PC-3 (cell line): Measurements from ENCODE around the gene EXD3. TPM values are rescaled to one million over a fixed set of nuclear protein-coding genes. Genes with fewer than 3 reads are reported as not detected.

Experiments used
- ATAC-seq: fragments of 200-7000 bp; cut with Tn5 transposase; 2 replicates; pipeline ENCODE4 v1.9.1; 2020; ENCODE audit warnings: mild to moderate bottlenecking, moderate library complexity
- BruUV-seq: library from RNA; stranded (reverse); fragments of 400-500 nt; replicated peaks from 2 replicates; lab custom pipeline; 2021; lab: Mats Ljungman, UMichigan
- CTCF ChIA-PET: fragments of 300-600 bp; sonication (Branson Sonifier 250); formaldehyde crosslinking; loops from one replicate; lab custom pipeline; 2022; ENCODE audit warnings: antibody characterized with exemption; lab: Charles Lee
- POLR2A ChIA-PET: fragments of 300-600 bp; sonication (Branson Sonifier 250); formaldehyde crosslinking; loops from one replicate; lab custom pipeline; 2022; ENCODE audit warnings: antibody characterized with exemption; ENCODE audit not compliant: unreplicated experiment; lab: Charles Lee
- DNase-seq: peaks from one replicate; pipeline ENCODE4 v3.0.0-alpha.2; 2015
- H2AFZ ChIP-seq: fragments of 300-600 bp; sonication (generic); 2 replicates; pipeline ENCODE4 v1.6.0; 2016; ENCODE audit warnings: antibody characterized with exemption, low read length
- H3F3A ChIP-seq: fragments of 300-600 bp; sonication (generic); one replicate; pipeline ENCODE4 v1.6.0; 2017; ENCODE audit warnings: antibody characterized with exemption, low read length, control low read depth, mild to moderate bottlenecking; ENCODE audit not compliant: unreplicated experiment
- H3K27ac ChIP-seq: fragments of 300-600 bp; sonication (generic); 2 replicates; pipeline ENCODE4 v1.5.1; 2016; ENCODE audit warnings: mild to moderate bottlenecking, low read length
- H3K27me3 ChIP-seq: fragments of 300-600 bp; sonication (generic); 2 replicates; pipeline ENCODE4 v1.6.1; 2016; ENCODE audit warnings: low read length, mixed read lengths
- H3K36me3 ChIP-seq: fragments of 300-600 bp; sonication (generic); 2 replicates; pipeline ENCODE4 v1.6.1; 2016; ENCODE audit warnings: low read depth, mixed run types, low read length, mixed read lengths
- H3K4me1 ChIP-seq: fragments of 300-600 bp; sonication (generic); 2 replicates; pipeline ENCODE4 v1.5.1; 2016; ENCODE audit warnings: low read length; ENCODE audit not compliant: insufficient read depth
- H3K4me2 ChIP-seq: fragments of 300-600 bp; sonication (generic); 2 replicates; pipeline ENCODE4 v1.6.0; 2016; ENCODE audit warnings: low read length
- H3K4me3 ChIP-seq: fragments of 300-600 bp; sonication (generic); 2 replicates; pipeline ENCODE4 v1.5.1; 2016; ENCODE audit warnings: mild to moderate bottlenecking, low read length, mixed read lengths
- H3K79me2 ChIP-seq: fragments of 300-600 bp; sonication (generic); 2 replicates; pipeline ENCODE4 v1.6.1; 2017; ENCODE audit warnings: low read length, mixed read lengths
- H3K9ac ChIP-seq: fragments of 300-600 bp; sonication (generic); 2 replicates; pipeline ENCODE4 v1.6.0; 2016; ENCODE audit warnings: mild to moderate bottlenecking, low read length
- H3K9me2 ChIP-seq: fragments of 300-600 bp; sonication (generic); replicated peaks from 2 replicates; pipeline ENCODE4 v1.6.1; 2016; ENCODE audit warnings: mixed run types, low read length, mixed read lengths
- H3K9me3 ChIP-seq: fragments of 300-600 bp; sonication (generic); 2 replicates; pipeline ENCODE4 v1.6.1; 2016; ENCODE audit warnings: low read length, mixed read lengths
- H4K20me1 ChIP-seq: fragments of 300-600 bp; sonication (generic); 2 replicates; pipeline ENCODE4 v1.6.1; 2016; ENCODE audit warnings: low read length, mixed read lengths
- EZH2 ChIP-seq: fragments of 300-600 bp; sonication (generic); IDR thresholded peaks from one replicate; pipeline ENCODE4 v1.6.1; 2017; ENCODE audit warnings: antibody characterized with exemption, mild to moderate bottlenecking, low read length; ENCODE audit not compliant: unreplicated experiment
- EZH2phosphoT487 ChIP-seq: fragments of 300-600 bp; sonication (generic); IDR thresholded peaks from 2 replicates; pipeline ENCODE4 v1.6.1; 2018; ENCODE audit warnings: mild to moderate bottlenecking, antibody characterized with exemption, low read length, borderline replicate concordance
- intact Hi-C: fragments of 100-400 bp; cut with micrococcal nuclease; formaldehyde crosslinking; loops from 2 replicates; pipeline ENCODE4 v1.9.0; 2023
- total RNA-seq: library from RNA; depleted of rRNA; stranded (reverse); fragments of >200 nt; gene quantifications from 2 replicates; pipeline ENCODE4 v1.2.3, GENCODE V29; 2014
- TF ChIP-seq, protein P1 (sequence below): fragments of 300-600 bp; sonication (generic); conservative IDR thresholded peaks from 2 replicates; pipeline ENCODE4 v1.5.1; 2017; ENCODE audit warnings: antibody characterized with exemption, low read depth, mild to moderate bottlenecking, low read length

Gene EXD3
- total RNA-seq, 1 experiment from 2014 or later: 1.9 TPM

DNA sequence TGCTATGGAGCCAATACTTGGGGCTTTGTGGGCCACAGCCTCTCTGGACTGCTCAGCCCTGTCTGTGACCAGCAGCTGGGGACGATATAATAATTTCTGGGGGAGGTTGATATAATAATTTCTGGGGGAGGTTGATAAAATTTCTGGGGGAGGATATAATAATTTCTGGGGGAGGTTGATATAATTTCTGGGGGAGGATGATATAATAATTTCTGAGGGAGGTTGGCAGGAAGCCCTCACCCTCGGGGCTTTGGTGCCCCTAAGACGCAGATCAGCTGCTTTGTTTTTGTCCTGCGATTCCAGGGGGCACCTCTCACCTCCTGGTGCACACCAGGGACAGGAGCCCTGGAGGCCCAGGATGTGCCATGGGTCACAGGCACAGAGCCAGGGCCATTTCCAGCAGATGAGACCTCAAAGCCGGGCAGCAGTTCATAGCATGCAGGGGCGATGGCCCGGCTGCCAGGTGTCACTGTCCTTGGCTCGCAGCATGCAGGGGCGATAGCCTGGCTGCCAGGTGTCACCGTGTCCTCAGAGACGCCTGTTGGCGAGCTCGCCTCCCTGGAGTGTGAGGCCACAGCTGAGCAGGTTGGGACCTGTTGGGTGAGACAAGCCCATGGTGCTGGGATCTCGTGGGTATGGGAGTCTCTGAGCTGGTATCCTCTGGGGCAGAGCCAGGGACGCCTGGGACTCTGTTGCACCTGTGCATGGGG is 149.2 kb downstream of the EXD3 start:
- no peaks in the 10 kb centered on the region for H3F3A ChIP-seq
- ATAC-seq (no peak), DNase-seq (no peak)
- BruUV-seq: no TSS peak
- no peak overlapping the region for H3K4me3 ChIP-seq
- H3K9me2 ChIP-seq: no peaks in the 10 kb centered on the region
- peaks cover 9% of the 10 kb centered on the region for H3K79me2 ChIP-seq
- peaks cover 17% of the 10 kb centered on the region for H3K4me1 ChIP-seq
- H3K27me3 ChIP-seq: no peaks in the 10 kb centered on the region
- no peaks in the 10 kb centered on the region for H3K9me3 ChIP-seq
- intact Hi-C loops: no loop called here
- ChIA-PET POLR2A (no interaction called here), CTCF (interaction anchor here (0.5 kb wide), 1 partner anchor 25 kb away, joined by 6 read pairs; no protein-coding TSS in a partner anchor)
- H3K36me3 ChIP-seq: no peaks in the 10 kb centered on the region
- TF ChIP-seq EZH2phosphoT487 (no peak), EZH2 (no peak)
- TF ChIP-seq, protein P1, sequence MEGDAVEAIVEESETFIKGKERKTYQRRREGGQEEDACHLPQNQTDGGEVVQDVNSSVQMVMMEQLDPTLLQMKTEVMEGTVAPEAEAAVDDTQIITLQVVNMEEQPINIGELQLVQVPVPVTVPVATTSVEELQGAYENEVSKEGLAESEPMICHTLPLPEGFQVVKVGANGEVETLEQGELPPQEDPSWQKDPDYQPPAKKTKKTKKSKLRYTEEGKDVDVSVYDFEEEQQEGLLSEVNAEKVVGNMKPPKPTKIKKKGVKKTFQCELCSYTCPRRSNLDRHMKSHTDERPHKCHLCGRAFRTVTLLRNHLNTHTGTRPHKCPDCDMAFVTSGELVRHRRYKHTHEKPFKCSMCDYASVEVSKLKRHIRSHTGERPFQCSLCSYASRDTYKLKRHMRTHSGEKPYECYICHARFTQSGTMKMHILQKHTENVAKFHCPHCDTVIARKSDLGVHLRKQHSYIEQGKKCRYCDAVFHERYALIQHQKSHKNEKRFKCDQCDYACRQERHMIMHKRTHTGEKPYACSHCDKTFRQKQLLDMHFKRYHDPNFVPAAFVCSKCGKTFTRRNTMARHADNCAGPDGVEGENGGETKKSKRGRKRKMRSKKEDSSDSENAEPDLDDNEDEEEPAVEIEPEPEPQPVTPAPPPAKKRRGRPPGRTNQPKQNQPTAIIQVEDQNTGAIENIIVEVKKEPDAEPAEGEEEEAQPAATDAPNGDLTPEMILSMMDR: no peak
- H2AFZ ChIP-seq: no peak overlapping the region
- H4K20me1 ChIP-seq: no peaks in the 10 kb centered on the region
- H3K27ac ChIP-seq: no peak overlapping the region
- H3K9ac ChIP-seq: no peak overlapping the region
- no peak overlapping the region for H3K4me2 ChIP-seq

DNA sequence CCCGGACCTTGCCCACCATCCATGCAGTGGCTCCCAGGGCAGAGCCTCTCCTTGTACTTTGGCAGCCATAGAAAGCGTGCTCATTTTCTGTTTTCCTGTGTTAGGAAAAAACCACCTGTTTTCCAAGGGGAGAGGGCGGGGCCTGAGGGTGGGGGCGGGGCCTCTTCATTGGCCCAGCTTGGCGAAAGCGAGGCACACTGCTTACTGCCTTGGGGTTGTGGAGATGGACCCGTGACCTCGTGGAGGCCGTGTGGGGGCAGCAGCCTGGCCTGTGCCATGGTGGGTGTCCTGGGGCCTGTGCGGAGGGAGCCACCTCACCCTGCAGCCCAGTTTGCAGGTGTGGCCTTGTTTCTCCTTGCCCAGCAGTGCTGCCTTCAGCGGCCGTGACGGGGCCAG is 149.9 kb downstream of the EXD3 start:
- ChIA-PET POLR2A (interaction anchor here (0.5 kb wide), 1 partner anchor 29 kb away, joined by 3 read pairs; the partner anchor contains the start of gene NRARP), CTCF (no interaction called here)
- Histone ChIP-seq H3K27me3 (no peaks in the 10 kb centered on the region), H4K20me1 (no peaks in the 10 kb centered on the region), H3K4me1 (peaks cover 16% of the 10 kb centered on the region), H3K9me2 (no peaks in the 10 kb centered on the region), H3K79me2 (peaks cover 5% of the 10 kb centered on the region), H2AFZ (no peak overlapping the region), H3K27ac (no peak overlapping the region), H3K4me2 (no peak overlapping the region), H3K36me3 (no peaks in the 10 kb centered on the region), H3K9ac (no peak overlapping the region), H3K4me3 (no peak overlapping the region), H3F3A (no peaks in the 10 kb centered on the region), H3K9me3 (no peaks in the 10 kb centered on the region)
- ATAC-seq: no peak
- DNase-seq: no peak
- intact Hi-C loops: no loop called here
- TF ChIP-seq EZH2 (no peak), EZH2phosphoT487 (no peak)
- TF ChIP-seq, protein P1: no peak
- no TSS peak for BruUV-seq
